Keratinocyte (primary cell): Measurements from ENCODE around the gene ATP5F1C.

ENCODE experiments used
- EZH2 ChIP-seq: IDR thresholded peaks from one replicate; pipeline ENCODE4 v1.6.1; 2012; ENCODE audit warnings: inconsistent platforms, mild to moderate bottlenecking, low read length, moderate library complexity
- TF ChIP-seq, protein P1 (sequence below), 3 experiments: IDR thresholded peaks in 1 of 3; conservative IDR thresholded peaks in 1 of 3; optimal IDR thresholded peaks in 1 of 3; 2 replicates in 2 of 3; 3 replicates in 1 of 3; pipeline versions ENCODE3 to v1.5.1; 2011; ENCODE audit warnings: low read length in 3 of 3, mild to moderate bottlenecking in 3 of 3, moderate library complexity in 2 of 3, control low read depth in 1 of 3, inconsistent platforms in 1 of 3; ENCODE audit not compliant: insufficient read depth in 2 of 3; ENCODE audit errors: extremely low read depth in 1 of 3

DNA sequence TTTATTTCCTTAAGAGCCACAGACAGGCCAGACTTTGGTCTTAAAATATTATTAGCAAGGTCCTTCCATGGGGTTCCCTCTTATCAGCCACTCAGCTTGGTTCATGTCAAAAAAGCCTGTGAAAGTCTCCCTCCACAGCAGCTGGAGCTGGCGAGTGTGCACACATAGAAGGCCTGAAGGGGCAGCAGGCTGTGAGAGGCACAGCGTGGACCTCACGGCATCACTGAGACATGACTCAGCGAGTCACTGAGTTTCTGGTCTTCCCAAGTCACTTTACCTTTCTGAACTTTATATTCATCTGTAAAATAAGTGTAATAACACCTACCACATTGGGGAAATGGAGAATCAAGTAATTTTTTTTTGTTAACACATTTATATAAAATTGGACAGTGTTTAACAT lies 39.0 kb downstream of the ATP5F1C start:
- TF ChIP-seq, protein P1, sequence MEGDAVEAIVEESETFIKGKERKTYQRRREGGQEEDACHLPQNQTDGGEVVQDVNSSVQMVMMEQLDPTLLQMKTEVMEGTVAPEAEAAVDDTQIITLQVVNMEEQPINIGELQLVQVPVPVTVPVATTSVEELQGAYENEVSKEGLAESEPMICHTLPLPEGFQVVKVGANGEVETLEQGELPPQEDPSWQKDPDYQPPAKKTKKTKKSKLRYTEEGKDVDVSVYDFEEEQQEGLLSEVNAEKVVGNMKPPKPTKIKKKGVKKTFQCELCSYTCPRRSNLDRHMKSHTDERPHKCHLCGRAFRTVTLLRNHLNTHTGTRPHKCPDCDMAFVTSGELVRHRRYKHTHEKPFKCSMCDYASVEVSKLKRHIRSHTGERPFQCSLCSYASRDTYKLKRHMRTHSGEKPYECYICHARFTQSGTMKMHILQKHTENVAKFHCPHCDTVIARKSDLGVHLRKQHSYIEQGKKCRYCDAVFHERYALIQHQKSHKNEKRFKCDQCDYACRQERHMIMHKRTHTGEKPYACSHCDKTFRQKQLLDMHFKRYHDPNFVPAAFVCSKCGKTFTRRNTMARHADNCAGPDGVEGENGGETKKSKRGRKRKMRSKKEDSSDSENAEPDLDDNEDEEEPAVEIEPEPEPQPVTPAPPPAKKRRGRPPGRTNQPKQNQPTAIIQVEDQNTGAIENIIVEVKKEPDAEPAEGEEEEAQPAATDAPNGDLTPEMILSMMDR (optimal IDR thresholded peaks at IDR 0.05 in 1 of 3, IDR thresholded peaks at IDR 0.05 in 1 of 3, conservative IDR thresholded peaks at IDR 0.05 in 1 of 3; ENCODE audit: extremely low read depth in 1 of 3, insufficient read depth in 2 of 3, low read length in 3 of 3) = peak in 1 of 3 experiments; percentile 4
- TF ChIP-seq EZH2 = no peak
